Astrocyte of the cerebellum (primary cell): ENCODE measurements around the gene MAGI1.

Source experiments
- DNase-seq: peaks from one replicate; pipeline ENCODE4 v3.0.0-alpha.2; 2011; ENCODE audit warnings: low read depth
- H3K4me3 ChIP-seq: 2 replicates; pipeline ENCODE4 v1.5.1; 2011; ENCODE audit warnings: mild to moderate bottlenecking, low read depth, low read length, moderate library complexity
- CTCF ChIP-seq: IDR thresholded peaks from 2 replicates; pipeline ENCODE4 v1.5.1; 2012; ENCODE audit warnings: low read length, low read depth, moderate library complexity, mild to moderate bottlenecking; ENCODE audit errors: missing control alignments
- in situ Hi-C: cut with HindIII; loops from 2 replicates; pipeline ENCODE4 v1.10.0; 2017; ENCODE audit warnings: low sequenced_read_pairs

MAGI1 gene

GRCh38 chr3:65343026-65343425 lies 695.7 kb downstream of the MAGI1 start:
- no peak for DNase-seq
- TF ChIP-seq CTCF, result no peak
- H3K4me3 ChIP-seq, result no peak overlapping the region
- in situ Hi-C loops, result no loop called here

GRCh38 chr3:65342084-65342683 lies 696.5 kb downstream of the MAGI1 start:
- H3K4me3 ChIP-seq, result no peak overlapping the region
- in situ Hi-C loops, result no loop called here
- peak; percentile 58 for TF ChIP-seq CTCF
- no peak for DNase-seq

GRCh38 chr3:65339192-65339740 lies 699.5 kb downstream of the MAGI1 start:
- in situ Hi-C loops, result no loop called here
- no peak overlapping the region for H3K4me3 ChIP-seq
- no peak for DNase-seq
- TF ChIP-seq CTCF, result no peak

GRCh38 chr3:65338571-65338970 lies 700.1 kb downstream of the MAGI1 start:
- in situ Hi-C loops, result no loop called here

GRCh38 chr3:65335587-65335986 lies 703.1 kb downstream of the MAGI1 start:
- no peak for TF ChIP-seq CTCF
- no peak for DNase-seq
- in situ Hi-C loops, result no loop called here
- H3K4me3 ChIP-seq, result no peak overlapping the region

More at GRCh38 chr3:65338571-65338970, 700.1 kb downstream of the MAGI1 start:
- no peak overlapping the region for H3K4me3 ChIP-seq
- TF ChIP-seq CTCF, result no peak
- no peak for DNase-seq

- in situ Hi-C loops, result no loop called here
- no peak overlapping the region for H3K4me3 ChIP-seq
- DNase-seq, result no peak
- peak; percentile 30 for TF ChIP-seq CTCF
Observed at GRCh38 chr3:65334045-65334665, 704.6 kb downstream of the MAGI1 start.
